Lung (tissue), 12 donors: ENCODE data around the gene NOS1. TPM values are rescaled to one million over a fixed set of nuclear protein-coding genes. Genes with fewer than 3 reads are reported as not detected.

Experiments used
- ATAC-seq: fragments of 200-7000 bp; cut with Tn5 transposase; one replicate; pipeline ENCODE4 v1.9.1; 2020; ENCODE audit warnings: moderate number of reproducible peaks; ENCODE audit not compliant: insufficient read depth, low FRiP score
- DNase-seq, 3 donors: peaks; one replicate each; pipeline ENCODE4 v3.0.0-alpha.2; 2013 to 2017
- H3K27ac ChIP-seq, 2 donors: one replicate each; pipeline ENCODE4 v1.5.1; 2013; ENCODE audit warnings: mild to moderate bottlenecking in 2 of 2, moderate library complexity in 2 of 2, control low read depth in 1 of 2, inconsistent platforms in 1 of 2, low read depth in 1 of 2, low read length in 1 of 2
- H3K27me3 ChIP-seq, 3 donors: one replicate each; pipeline ENCODE4 v1.5.1; 2013; ENCODE audit warnings: low read length in 2 of 3; ENCODE audit not compliant: control insufficient read depth in 3 of 3, insufficient read depth in 3 of 3
- H3K36me3 ChIP-seq, 4 donors: one replicate each; pipeline ENCODE4 v1.5.1; 2013; ENCODE audit warnings: low read length in 4 of 4, mild to moderate bottlenecking in 1 of 4, moderate library complexity in 1 of 4; ENCODE audit not compliant: control insufficient read depth in 4 of 4, insufficient read depth in 4 of 4
- H3K4me1 ChIP-seq, 5 donors: one replicate each; pipeline ENCODE4 v1.5.1; 2013; ENCODE audit warnings: low read length in 5 of 5, mild to moderate bottlenecking in 2 of 5, moderate library complexity in 1 of 5; ENCODE audit not compliant: control insufficient read depth in 5 of 5, insufficient read depth in 5 of 5
- H3K4me3 ChIP-seq: one replicate; pipeline ENCODE4 v1.5.1; 2013; ENCODE audit warnings: mild to moderate bottlenecking, control low read depth, moderate library complexity
- H3K9ac ChIP-seq, 2 donors: one replicate each; pipeline ENCODE4 v1.5.1; 2013; ENCODE audit warnings: low read length in 2 of 2, control low read depth in 1 of 2; ENCODE audit not compliant: insufficient read depth in 1 of 2
- H3K9me3 ChIP-seq, 4 donors: one replicate each; pipeline ENCODE4 v1.5.1; 2013; ENCODE audit warnings: low read length in 3 of 4, mild to moderate bottlenecking in 1 of 4, moderate library complexity in 1 of 4; ENCODE audit not compliant: control insufficient read depth in 4 of 4, insufficient read depth in 3 of 4
- WGBS, 2 donors: extraction: QIAGEN DNeasy Blood & Tissue Kit; methylation state at CpG; one replicate each; pipeline ENCODE4 v1.1.7; 2013; 5-methylcytosine and 5-hydroxymethylcytosine counted together
- polyA plus RNA-seq, 2 donors: library from polyadenylated mRNA; stranded (reverse); fragments of 200-250 nt; gene quantifications; one replicate each; pipeline ENCODE4 v1.2.1, GENCODE V29; 2013
- total RNA-seq, 2 donors: library from RNA; depleted of rRNA in 1 of 2; stranded (reverse); fragments of >200 nt in 1 of 2; gene quantifications; one replicate each; pipeline ENCODE4 v1.2.1, GENCODE V29; 2014 to 2021
- TF ChIP-seq, protein P1 (sequence below): IDR thresholded peaks from 2 replicates; pipeline ENCODE4 v1.5.1; 2012; ENCODE audit warnings: mild to moderate bottlenecking; ENCODE audit errors: control extremely low read depth, extremely low read depth
- donor health status: control.
- donor health status: control.
- donor health status: Bipolar disorder and iron deficiency.
- donor health status: healthy.
- donor health status: DM: yes; HTN: yes; CAD: no.

NOS1 gene
- total and polyA plus RNA-seq, 4 donors: 0.25 to 2.4 (median 0.74) TPM

DNA sequence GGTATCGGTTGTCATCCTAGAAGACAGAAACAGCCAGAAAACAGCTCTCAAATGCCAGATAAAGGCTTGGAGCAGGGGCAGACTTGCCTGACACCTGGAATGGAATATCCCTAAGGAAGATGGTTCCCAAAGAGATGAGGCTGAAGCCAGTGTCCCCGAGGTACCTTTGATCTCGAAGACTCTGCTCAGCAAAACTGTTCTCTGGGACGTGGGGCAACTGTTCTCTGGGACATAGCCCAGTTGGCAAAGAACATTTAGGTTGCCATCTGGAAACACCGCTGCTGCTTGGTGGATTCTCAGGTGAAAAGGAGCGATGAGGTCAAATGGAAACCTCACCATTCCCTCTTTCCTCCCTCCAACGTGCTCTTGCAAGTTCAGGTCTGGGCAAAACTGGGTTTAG, 143.3 kb downstream of the NOS1 start:
- H3K9me3 ChIP-seq: no peaks in the 10 kb centered on the region
- TF ChIP-seq, protein P1, sequence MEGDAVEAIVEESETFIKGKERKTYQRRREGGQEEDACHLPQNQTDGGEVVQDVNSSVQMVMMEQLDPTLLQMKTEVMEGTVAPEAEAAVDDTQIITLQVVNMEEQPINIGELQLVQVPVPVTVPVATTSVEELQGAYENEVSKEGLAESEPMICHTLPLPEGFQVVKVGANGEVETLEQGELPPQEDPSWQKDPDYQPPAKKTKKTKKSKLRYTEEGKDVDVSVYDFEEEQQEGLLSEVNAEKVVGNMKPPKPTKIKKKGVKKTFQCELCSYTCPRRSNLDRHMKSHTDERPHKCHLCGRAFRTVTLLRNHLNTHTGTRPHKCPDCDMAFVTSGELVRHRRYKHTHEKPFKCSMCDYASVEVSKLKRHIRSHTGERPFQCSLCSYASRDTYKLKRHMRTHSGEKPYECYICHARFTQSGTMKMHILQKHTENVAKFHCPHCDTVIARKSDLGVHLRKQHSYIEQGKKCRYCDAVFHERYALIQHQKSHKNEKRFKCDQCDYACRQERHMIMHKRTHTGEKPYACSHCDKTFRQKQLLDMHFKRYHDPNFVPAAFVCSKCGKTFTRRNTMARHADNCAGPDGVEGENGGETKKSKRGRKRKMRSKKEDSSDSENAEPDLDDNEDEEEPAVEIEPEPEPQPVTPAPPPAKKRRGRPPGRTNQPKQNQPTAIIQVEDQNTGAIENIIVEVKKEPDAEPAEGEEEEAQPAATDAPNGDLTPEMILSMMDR: no peak
- H3K9ac ChIP-seq: no peak overlapping the region
- no peak overlapping the region for H3K27ac ChIP-seq
- no peaks in the 10 kb centered on the region for H3K4me1 ChIP-seq
- ATAC-seq (no peak), DNase-seq (no peak)
- H3K36me3 ChIP-seq: no peaks in the 10 kb centered on the region
- H3K27me3 ChIP-seq: peaks cover 0 to 19% (median 0%) of the 10 kb centered on the region in 3 donors
- WGBS, 2 donors: 77 to 82% methylated on average over 7 of the region's 7 CpGs
- no peak overlapping the region for H3K4me3 ChIP-seq

DNA sequence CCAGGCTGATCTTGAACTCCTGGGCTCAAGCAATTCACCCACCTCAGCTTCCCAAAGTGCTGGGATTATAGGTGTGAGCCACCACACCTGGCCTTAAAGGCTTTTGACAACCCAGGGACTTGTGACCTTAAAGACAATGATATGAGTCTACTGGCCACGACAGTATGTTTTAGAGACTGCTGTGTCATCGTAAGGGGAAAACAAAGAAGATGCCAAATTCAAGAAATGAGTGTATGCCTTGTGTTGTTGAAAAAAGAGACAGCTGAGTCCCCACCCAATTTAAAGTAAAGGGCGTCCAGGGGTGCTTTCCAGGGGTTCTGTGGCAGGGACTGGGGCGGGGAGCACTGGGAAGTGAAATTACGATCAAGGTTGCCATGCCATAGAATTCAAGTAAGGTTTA, 144.7 kb downstream of the NOS1 start:
- WGBS, 2 donors: 78 to 81% methylated on average over 5 of the region's 5 CpGs
- H3K36me3 ChIP-seq: no peaks in the 10 kb centered on the region

DNA sequence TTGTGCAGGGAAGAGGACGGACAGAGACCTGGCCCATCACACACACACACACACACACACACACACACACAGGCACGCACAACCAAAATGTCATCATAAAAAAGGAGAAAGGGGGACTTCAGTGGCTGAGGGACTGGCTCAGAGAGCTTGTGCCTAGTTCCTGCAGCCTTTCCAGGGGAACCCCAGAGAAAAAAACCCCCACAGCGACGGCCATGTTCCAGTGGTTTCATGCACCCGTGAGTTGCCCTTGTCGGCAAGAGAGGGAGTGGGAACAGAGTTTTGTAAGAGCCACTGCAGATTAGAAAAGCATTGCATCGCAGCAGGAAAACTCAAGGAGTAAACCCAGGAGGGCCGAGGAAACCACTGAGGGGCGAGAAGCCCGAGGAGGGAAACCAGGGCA, 146.6 kb downstream of the NOS1 start:
- H3K27me3 ChIP-seq: peaks cover 0 to 16% (median 0%) of the 10 kb centered on the region in 3 donors
- no peaks in the 10 kb centered on the region for H3K36me3 ChIP-seq
- H3K4me3 ChIP-seq: no peak overlapping the region
- H3K27ac ChIP-seq: no peak overlapping the region
- DNase-seq (no peak), ATAC-seq (no peak)
- H3K9ac ChIP-seq: no peak overlapping the region
- whole genome bisulfite sequencing, 2 donors: 66 to 70% methylated on average over 9 to 10 of the region's 10 CpGs
- TF ChIP-seq, protein P1: no peak
- H3K4me1 ChIP-seq: no peaks in the 10 kb centered on the region
- no peaks in the 10 kb centered on the region for H3K9me3 ChIP-seq

More for the DNA sequence above, 144.7 kb downstream of the NOS1 start:
- Histone ChIP-seq H3K9me3 (no peaks in the 10 kb centered on the region), H3K4me3 (no peak overlapping the region), H3K9ac (no peak overlapping the region), H3K27me3 (peaks cover 0 to 16% (median 0%) of the 10 kb centered on the region in 3 donors), H3K4me1 (no peaks in the 10 kb centered on the region), H3K27ac (no peak overlapping the region)
- TF ChIP-seq, protein P1: no peak
- ATAC-seq (no peak), DNase-seq (no peak)

DNA sequence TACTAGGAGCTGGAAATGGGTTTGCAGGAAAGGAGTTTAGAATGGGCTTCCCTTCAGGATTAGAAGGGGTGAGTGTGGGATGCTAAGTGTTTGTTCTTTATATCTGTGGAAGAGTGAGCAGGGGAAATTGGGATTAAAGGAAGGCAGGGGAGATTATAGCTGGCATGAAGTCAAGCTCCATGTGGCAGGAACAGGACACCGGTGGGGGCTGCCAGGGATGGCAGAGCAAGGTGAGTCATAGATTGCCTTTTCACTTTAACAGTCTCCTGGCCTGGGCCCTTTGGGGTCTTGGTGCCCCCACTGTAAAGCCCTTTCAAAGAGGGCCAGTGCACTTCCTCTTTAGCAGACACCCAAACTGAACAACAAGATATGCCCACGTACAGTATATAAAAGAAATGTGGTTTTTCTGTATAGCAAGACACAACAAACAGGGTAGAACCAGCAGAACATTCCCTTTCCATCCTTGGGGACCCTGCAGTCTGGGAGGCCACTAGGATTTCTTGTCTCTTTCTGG, 148.1 kb downstream of the NOS1 start:
- H3K9ac ChIP-seq: no peak overlapping the region
- H3K4me3 ChIP-seq: no peak overlapping the region
- no peaks in the 10 kb centered on the region for H3K4me1 ChIP-seq
- no peak for DNase-seq
- 21 to 37% methylated on average over 2 of the region's 2 CpGs for WGBS, 2 donors
- H3K36me3 ChIP-seq: no peaks in the 10 kb centered on the region
- peaks cover 0 to 15% (median 0%) of the 10 kb centered on the region in 3 donors for H3K27me3 ChIP-seq
- H3K27ac ChIP-seq: no peak overlapping the region
- no peaks in the 10 kb centered on the region for H3K9me3 ChIP-seq
- TF ChIP-seq, protein P1: no peak
- no peak for ATAC-seq
